AG09319 (cell line): ENCODE results near the gene TMEM178B.

Experiments
- DNase-seq: peaks from one replicate; pipeline ENCODE4 v3.0.0-alpha.2; 2010; ENCODE audit warnings: low read depth; ENCODE audit errors: extremely low read depth
- TF ChIP-seq, protein P1 (sequence below): IDR thresholded peaks from 2 replicates; pipeline ENCODE4 v1.5.1; 2011; ENCODE audit warnings: low read depth, mild to moderate bottlenecking, inconsistent platforms, low read length, moderate library complexity

TMEM178B gene

DNA sequence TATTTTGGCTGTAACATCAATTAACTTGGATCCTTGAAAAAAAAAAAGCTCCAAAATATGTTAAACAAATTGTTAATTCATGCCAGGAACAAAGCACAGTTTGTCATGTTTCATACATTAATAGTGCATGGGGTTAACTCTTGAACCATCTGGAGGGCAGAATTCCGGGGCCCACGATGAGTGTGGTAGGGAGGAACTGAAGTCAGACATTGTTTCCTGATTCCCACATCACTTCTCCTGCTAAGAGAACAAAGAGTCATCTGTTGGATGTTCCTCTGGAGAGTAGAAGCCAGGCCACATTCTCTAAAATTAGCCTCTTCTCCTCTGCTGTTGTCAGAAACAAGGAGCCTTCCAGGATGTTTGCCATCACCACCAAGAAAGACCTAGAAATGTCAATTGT, 54.6 kb downstream of the TMEM178B start:
- DNase-seq: no peak
- TF ChIP-seq, protein P1, sequence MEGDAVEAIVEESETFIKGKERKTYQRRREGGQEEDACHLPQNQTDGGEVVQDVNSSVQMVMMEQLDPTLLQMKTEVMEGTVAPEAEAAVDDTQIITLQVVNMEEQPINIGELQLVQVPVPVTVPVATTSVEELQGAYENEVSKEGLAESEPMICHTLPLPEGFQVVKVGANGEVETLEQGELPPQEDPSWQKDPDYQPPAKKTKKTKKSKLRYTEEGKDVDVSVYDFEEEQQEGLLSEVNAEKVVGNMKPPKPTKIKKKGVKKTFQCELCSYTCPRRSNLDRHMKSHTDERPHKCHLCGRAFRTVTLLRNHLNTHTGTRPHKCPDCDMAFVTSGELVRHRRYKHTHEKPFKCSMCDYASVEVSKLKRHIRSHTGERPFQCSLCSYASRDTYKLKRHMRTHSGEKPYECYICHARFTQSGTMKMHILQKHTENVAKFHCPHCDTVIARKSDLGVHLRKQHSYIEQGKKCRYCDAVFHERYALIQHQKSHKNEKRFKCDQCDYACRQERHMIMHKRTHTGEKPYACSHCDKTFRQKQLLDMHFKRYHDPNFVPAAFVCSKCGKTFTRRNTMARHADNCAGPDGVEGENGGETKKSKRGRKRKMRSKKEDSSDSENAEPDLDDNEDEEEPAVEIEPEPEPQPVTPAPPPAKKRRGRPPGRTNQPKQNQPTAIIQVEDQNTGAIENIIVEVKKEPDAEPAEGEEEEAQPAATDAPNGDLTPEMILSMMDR: no peak

DNA sequence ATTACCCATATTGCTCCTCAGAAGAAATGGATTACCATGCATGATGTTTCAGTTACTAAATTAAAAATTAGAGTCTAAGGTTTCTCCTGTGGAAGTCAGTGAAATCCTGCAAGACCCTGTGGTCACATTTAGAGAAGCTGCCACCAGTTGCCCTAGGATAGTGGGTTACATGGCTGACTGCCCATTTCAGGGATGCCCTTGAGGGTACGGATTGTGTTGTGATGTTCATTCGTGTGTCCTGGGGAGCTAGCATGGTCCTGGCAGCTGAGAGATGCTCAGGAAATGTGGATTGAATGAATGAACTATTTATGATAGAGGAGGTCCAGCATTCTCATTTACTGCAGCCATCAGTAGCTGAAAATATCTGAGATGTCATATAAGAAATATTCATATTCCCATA, 55.1 kb downstream of the TMEM178B start:
- no peak for DNase-seq
- TF ChIP-seq, protein P1: no peak

DNA sequence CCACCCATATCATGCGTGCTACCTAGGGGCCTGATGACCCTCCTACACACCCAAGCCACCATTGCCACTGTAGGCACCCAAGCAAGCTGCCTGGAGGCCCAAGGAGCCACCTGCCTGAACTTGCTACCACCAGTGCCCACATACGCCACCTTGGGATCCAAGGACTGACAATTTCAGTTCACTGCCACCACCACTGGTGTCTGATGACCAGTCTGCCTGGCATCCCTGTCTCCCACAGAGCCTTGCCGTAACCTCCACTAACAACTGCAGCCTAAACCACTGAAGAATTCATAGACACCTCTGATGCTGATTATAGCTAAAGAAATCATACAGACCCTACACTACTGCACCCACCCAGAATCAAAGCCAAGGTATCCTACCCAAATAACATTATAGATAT, 58.8 kb downstream of the TMEM178B start:
- DNase-seq: no peak
- TF ChIP-seq, protein P1: no peak

DNA sequence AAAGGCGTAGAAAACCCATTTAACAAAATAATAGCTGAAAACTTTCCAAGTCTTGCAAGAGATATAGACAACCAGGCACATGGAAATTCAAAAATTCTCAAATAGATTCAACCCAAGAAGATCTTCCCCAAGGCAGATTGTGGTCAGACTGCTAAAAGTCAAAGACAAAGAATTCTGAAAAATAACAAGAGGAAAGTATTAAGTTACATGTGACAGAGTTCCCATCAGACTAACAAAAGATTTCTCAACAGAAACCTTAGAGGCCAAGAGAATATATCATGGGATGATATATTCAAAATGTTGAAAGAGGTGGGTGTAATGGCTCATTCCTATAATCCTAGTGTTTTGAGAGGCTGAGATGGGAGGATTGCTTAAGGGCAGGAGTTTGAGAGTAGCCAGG, 59.8 kb downstream of the TMEM178B start:
- TF ChIP-seq, protein P1: no peak
- DNase-seq: peak; percentile 15

DNA sequence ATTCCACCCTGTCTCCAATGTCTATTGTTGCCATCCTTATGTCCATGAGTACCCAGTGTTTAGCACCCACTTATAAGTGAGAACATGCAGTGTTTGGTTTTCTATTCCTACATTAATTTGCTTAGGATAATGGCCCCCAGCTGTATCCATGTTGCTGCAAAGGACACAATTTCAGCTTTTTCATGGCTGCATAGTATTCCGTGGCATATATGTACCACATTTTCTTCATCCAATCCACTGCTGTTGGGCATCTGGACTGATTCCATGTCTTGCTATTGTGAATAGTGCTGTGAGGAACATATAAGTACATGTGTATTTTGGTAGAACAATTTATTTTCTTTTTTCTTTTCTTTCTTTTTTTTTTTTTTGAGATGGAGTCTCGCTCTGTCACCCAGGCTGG, 68.2 kb downstream of the TMEM178B start:
- DNase-seq: no peak
- TF ChIP-seq, protein P1: no peak

DNA sequence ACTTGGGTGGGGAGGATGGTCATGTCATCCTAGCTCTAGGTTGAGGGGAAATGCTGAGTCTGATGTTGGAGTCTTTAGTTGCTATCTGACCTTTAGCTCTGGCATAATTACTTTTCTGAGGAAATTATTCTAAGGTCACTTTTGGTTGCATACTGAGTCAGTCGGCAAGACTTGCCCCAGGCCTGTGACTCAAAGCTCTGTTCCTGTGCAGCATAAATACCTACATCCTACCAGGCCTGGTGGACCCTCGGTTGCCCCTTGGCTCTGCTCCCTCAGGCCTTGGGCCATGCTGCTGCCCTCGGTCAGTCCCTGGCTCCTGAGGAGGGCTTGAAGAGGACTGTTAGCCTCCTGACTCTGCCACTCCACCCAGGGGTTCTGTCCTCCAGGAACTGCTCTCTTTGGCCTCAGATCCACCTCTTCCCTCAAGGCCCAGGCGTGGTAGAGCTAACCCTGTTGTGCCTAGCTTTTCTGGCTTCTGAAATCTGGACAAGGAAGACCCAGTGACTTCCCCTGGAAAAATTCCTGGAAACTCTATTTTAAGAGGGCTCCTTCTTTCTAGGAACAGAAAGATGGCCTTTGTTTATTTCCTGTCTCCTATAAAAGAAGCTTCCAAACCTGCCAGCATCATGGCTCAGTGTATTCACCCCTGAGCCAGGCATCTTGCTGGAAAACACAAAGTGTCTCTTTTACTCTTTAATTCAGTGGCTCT, 71.2 kb downstream of the TMEM178B start:
- TF ChIP-seq, protein P1: no peak
- DNase-seq: no peak

DNA sequence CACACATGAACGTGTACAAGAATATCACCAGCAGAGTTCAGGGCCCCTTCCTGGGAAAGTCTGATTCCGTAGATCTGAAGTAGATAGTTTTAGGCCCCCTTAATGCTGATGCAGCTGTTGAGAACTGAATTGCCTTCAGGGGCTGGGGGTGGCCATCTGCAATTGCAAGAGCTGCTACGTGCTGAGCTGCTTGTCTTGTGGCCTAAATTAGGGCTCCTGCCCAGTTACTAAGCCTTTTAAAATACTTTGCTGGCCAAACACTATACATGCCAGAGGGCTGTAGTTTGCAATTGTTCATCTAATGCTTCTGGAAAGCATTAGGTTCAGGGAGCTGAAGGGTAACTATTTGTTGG, 71.7 kb downstream of the TMEM178B start:
- DNase-seq: peak; percentile 3
- TF ChIP-seq, protein P1: no peak
